Activated CD8-positive, alpha-beta memory T cell treated with anti-CD3 and anti-CD28 coated beads, Interleukin-2, amount 50 U/mL, for 1 hour (primary cell): ENCODE measurements around the gene HSFX1.
"Not testable (repeated sequence)": the region's sequence is repeated elsewhere in the genome, so short reads cannot be mapped to it uniquely, and the experiment has no call there.

Experiments
- DNase-seq: peaks from one replicate; pipeline ENCODE4 v3.0.0-alpha.2; 2020; ENCODE audit errors: extremely low read depth

HSFX1 gene

GRCh38 chrX:149773768-149774167 is at the start of gene HSFX1:
Gene HSFX1, plus strand, starts transcription at chrX:149774068. Its CDS starts 614 bp downstream, at chrX:149774682.
- not testable (repeated sequence) for DNase-seq

GRCh38 chrX:149727308-149727707 is 46.6 kb upstream of the HSFX1 start:
- not testable (repeated sequence) for DNase-seq

GRCh38 chrX:149742269-149742668 is 31.6 kb upstream of the HSFX1 start:
- not testable (repeated sequence) for DNase-seq

GRCh38 chrX:149746390-149747007 is 27.4 kb upstream of the HSFX1 start:
- not testable (repeated sequence) for DNase-seq

- DNase-seq = no peak
Observed at GRCh38 chrX:149757206-149758067, 16.4 kb upstream of the HSFX1 start.

GRCh38 chrX:149758068-149758714 is 15.7 kb upstream of the HSFX1 start:
- no peak for DNase-seq

- DNase-seq = not testable (repeated sequence)
Observed at GRCh38 chrX:149758715-149759078, 15.2 kb upstream of the HSFX1 start.

GRCh38 chrX:149759824-149760223 is 14.0 kb upstream of the HSFX1 start:
- DNase-seq = no peak

GRCh38 chrX:149760965-149761364 is 12.9 kb upstream of the HSFX1 start:
- DNase-seq = no peak

- DNase-seq = not testable (repeated sequence)
Observed at GRCh38 chrX:149761858-149762674, 11.8 kb upstream of the HSFX1 start.

- DNase-seq = no peak
Observed at GRCh38 chrX:149762696-149763614, 10.9 kb upstream of the HSFX1 start.

GRCh38 chrX:149770344-149770743 is 3.5 kb upstream of the HSFX1 start:
- not testable (repeated sequence) for DNase-seq

GRCh38 chrX:149773026-149773425 is 842 bp upstream of the HSFX1 start:
- not testable (repeated sequence) for DNase-seq

GRCh38 chrX:149777999-149778398 is 4.1 kb downstream of the HSFX1 start:
- DNase-seq = not testable (repeated sequence)

- DNase-seq = not testable (repeated sequence)
Observed at GRCh38 chrX:149781727-149782126, 7.9 kb downstream of the HSFX1 start, which contains the start of gene MAGEA9. Gene MAGEA9, plus strand, starts transcription at chrX:149781930. Its CDS starts 4,281 bp downstream, at chrX:149786211.

- DNase-seq = not testable (repeated sequence)
Observed at GRCh38 chrX:149795531-149795930, 21.7 kb downstream of the HSFX1 start.

GRCh38 chrX:149799095-149799714 is 25.3 kb downstream of the HSFX1 start:
- no peak for DNase-seq

- DNase-seq = no peak
Observed at GRCh38 chrX:149799938-149800337, 26.1 kb downstream of the HSFX1 start.

GRCh38 chrX:149803458-149804062 is 29.7 kb downstream of the HSFX1 start:
- no peak for DNase-seq

GRCh38 chrX:149804102-149804501 is 30.2 kb downstream of the HSFX1 start:
- DNase-seq = no peak
